ENCODE measurements around the gene DLG1. TPM values are rescaled to one million over a fixed set of nuclear protein-coding genes. Genes with fewer than 3 reads are reported as not detected.
A peak's percentile ranks its signal among the peaks of the same experiment; 100 is the strongest.

Gene DLG1
- total RNA-seq, 1 experiment from 2014 or later: 89.8 TPM

GRCh38 chr3:197317250-197317963, 19.0 kb upstream of the DLG1 start (continued):
- TF ChIP-seq YY1 (IDR thresholded peaks at IDR 0.05; ENCODE audit: extremely low read depth, insufficient replicate concordance, low read depth, low read length): no peak
- TF ChIP-seq FOSL1 (IDR thresholded peaks at IDR 0.05; ENCODE audit: low read depth): peak; percentile 84
- TF ChIP-seq TCF7L2 (IDR thresholded peaks at IDR 0.05; ENCODE audit: borderline replicate concordance, extremely low read depth, insufficient read depth, insufficient read length): no peak
- TF ChIP-seq CBX3 (IDR thresholded peaks at IDR 0.05; ENCODE audit: low read depth): 0 out of 2 replicates have a peak, but pooled peaks have one; percentile 57
- TF ChIP-seq EZH2phosphoT487 (IDR thresholded peaks at IDR 0.05; ENCODE audit: borderline replicate concordance): no peak
- TF ChIP-seq CEBPB (IDR thresholded peaks at IDR 0.05; ENCODE audit: low read depth): no peak
- peak; percentile 73 for TF ChIP-seq JUND (IDR thresholded peaks at IDR 0.05)
- TF ChIP-seq SP1 (IDR thresholded peaks at IDR 0.05; ENCODE audit: low read depth): peak; percentile 39; the same call in 1 of the 2 replicates
- no peak for TF ChIP-seq EZH2 (IDR thresholded peaks at IDR 0.05)
- TF ChIP-seq, protein P1, sequence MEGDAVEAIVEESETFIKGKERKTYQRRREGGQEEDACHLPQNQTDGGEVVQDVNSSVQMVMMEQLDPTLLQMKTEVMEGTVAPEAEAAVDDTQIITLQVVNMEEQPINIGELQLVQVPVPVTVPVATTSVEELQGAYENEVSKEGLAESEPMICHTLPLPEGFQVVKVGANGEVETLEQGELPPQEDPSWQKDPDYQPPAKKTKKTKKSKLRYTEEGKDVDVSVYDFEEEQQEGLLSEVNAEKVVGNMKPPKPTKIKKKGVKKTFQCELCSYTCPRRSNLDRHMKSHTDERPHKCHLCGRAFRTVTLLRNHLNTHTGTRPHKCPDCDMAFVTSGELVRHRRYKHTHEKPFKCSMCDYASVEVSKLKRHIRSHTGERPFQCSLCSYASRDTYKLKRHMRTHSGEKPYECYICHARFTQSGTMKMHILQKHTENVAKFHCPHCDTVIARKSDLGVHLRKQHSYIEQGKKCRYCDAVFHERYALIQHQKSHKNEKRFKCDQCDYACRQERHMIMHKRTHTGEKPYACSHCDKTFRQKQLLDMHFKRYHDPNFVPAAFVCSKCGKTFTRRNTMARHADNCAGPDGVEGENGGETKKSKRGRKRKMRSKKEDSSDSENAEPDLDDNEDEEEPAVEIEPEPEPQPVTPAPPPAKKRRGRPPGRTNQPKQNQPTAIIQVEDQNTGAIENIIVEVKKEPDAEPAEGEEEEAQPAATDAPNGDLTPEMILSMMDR (IDR thresholded peaks at IDR 0.05 in 2 of 3, conservative IDR thresholded peaks at IDR 0.05 in 1 of 3; ENCODE audit: borderline replicate concordance in 1 of 3, insufficient read depth in 1 of 3, low read depth in 2 of 3, low read length in 2 of 3): no peak
- TF ChIP-seq SRF (IDR thresholded peaks at IDR 0.05; ENCODE audit: low read depth): no peak
- TF ChIP-seq POLR2AphosphoS5 (IDR thresholded peaks at IDR 0.05; ENCODE audit: low read depth, low read length): peak; percentile 21; the same call in 1 of the 2 replicates

GRCh38 chr3:197312431-197312830, 14.0 kb upstream of the DLG1 start:
- H3K4me1 ChIP-seq (ENCODE audit: control insufficient read depth in 1 of 2, insufficient read depth in 2 of 2, low read length in 2 of 2): peaks cover 19 to 27% of the 10 kb centered on the region in 2 experiments
- no peak overlapping the region for H3K27ac ChIP-seq (ENCODE audit: low read depth, low read length)
- H3K4me3 ChIP-seq (replicated peaks in 1 of 2; ENCODE audit: low read depth in 1 of 2, low read length in 2 of 2): no peak overlapping the region
- H3K27me3 ChIP-seq (ENCODE audit: insufficient read depth, low read length): no peaks in the 10 kb centered on the region
- BruUV-seq (replicated peaks): no TSS peak
- H3K9me3 ChIP-seq (ENCODE audit: control insufficient read depth in 1 of 2, insufficient read depth in 1 of 2, low read depth in 1 of 2, low read length in 2 of 2): no peaks in the 10 kb centered on the region
- TF ChIP-seq ZFX (IDR thresholded peaks at IDR 0.05) (no peak), SRF (IDR thresholded peaks at IDR 0.05; ENCODE audit: low read depth) (no peak), EZH2phosphoT487 (IDR thresholded peaks at IDR 0.05; ENCODE audit: borderline replicate concordance) (no peak), POLR2AphosphoS5 (IDR thresholded peaks at IDR 0.05; ENCODE audit: low read depth, low read length) (no peak), ZNF274 (IDR thresholded peaks at IDR 0.05; ENCODE audit: low read depth, low read length) (no peak), CEBPB (IDR thresholded peaks at IDR 0.05; ENCODE audit: low read depth) (no peak), FOSL1 (IDR thresholded peaks at IDR 0.05; ENCODE audit: low read depth) (no peak), POLR2A (IDR thresholded peaks at IDR 0.05; ENCODE audit: borderline replicate concordance, extremely low read depth, insufficient read depth, insufficient read length) (no peak), YY1 (IDR thresholded peaks at IDR 0.05; ENCODE audit: extremely low read depth, insufficient replicate concordance, low read depth, low read length) (no peak), ELF1 (IDR thresholded peaks at IDR 0.05; ENCODE audit: borderline replicate concordance, low read depth) (no peak), EZH2 (IDR thresholded peaks at IDR 0.05) (no peak), JUND (IDR thresholded peaks at IDR 0.05) (no peak), SP1 (IDR thresholded peaks at IDR 0.05; ENCODE audit: low read depth) (no peak), TCF7L2 (IDR thresholded peaks at IDR 0.05; ENCODE audit: borderline replicate concordance, extremely low read depth, insufficient read depth, insufficient read length) (no peak), EGR1 (IDR thresholded peaks at IDR 0.05; ENCODE audit: low read depth) (no peak)
- TF ChIP-seq, protein P2, sequence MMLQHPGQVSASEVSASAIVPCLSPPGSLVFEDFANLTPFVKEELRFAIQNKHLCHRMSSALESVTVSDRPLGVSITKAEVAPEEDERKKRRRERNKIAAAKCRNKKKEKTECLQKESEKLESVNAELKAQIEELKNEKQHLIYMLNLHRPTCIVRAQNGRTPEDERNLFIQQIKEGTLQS (IDR thresholded peaks at IDR 0.05): no peak
- TF ChIP-seq, protein P3, sequence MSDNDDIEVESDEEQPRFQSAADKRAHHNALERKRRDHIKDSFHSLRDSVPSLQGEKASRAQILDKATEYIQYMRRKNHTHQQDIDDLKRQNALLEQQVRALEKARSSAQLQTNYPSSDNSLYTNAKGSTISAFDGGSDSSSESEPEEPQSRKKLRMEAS (IDR thresholded peaks at IDR 0.05): no peak
- TF ChIP-seq, protein P4, sequence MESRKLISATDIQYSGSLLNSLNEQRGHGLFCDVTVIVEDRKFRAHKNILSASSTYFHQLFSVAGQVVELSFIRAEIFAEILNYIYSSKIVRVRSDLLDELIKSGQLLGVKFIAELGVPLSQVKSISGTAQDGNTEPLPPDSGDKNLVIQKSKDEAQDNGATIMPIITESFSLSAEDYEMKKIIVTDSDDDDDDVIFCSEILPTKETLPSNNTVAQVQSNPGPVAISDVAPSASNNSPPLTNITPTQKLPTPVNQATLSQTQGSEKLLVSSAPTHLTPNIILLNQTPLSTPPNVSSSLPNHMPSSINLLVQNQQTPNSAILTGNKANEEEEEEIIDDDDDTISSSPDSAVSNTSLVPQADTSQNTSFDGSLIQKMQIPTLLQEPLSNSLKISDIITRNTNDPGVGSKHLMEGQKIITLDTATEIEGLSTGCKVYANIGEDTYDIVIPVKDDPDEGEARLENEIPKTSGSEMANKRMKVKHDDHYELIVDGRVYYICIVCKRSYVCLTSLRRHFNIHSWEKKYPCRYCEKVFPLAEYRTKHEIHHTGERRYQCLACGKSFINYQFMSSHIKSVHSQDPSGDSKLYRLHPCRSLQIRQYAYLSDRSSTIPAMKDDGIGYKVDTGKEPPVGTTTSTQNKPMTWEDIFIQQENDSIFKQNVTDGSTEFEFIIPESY (IDR thresholded peaks at IDR 0.05; ENCODE audit: extremely low read depth, insufficient replicate concordance, low read length): no peak
- DNase-seq (ENCODE audit: low read depth, low spot score) (no peak), ATAC-seq (no peak)
- ChIA-PET RAD21 (ENCODE audit: low non-redundant PET in 1 of 2, low total read pairs in 2 of 2, uncharacterized antibody in 2 of 2, unreplicated experiment in 2 of 2) (no interaction called here), CTCF (no interaction called here), POLR2A (no interaction called here)
- no peaks in the 10 kb centered on the region for H3K79me2 ChIP-seq (ENCODE audit: insufficient read depth, low read length)
- no peak overlapping the region for H3K9ac ChIP-seq (ENCODE audit: low read length)
- H3K4me2 ChIP-seq (ENCODE audit: low read length): no peak overlapping the region
- H3K9me2 ChIP-seq (ENCODE audit: insufficient read depth): no peaks in the 10 kb centered on the region
- no peaks in the 10 kb centered on the region for H4K20me1 ChIP-seq (ENCODE audit: insufficient read depth)
- no peak overlapping the region for H2AFZ ChIP-seq (ENCODE audit: low read depth, low read length, poor library complexity, severe bottlenecking)
- no peaks in the 10 kb centered on the region for H3K36me3 ChIP-seq (ENCODE audit: control insufficient read depth in 1 of 2, insufficient read depth in 2 of 2, low read length in 2 of 2)
- intact Hi-C loops (cut with micrococcal nuclease): no loop called here

Measured in HCT116 (cell line).